HG02588 (cell line): Measurements from ENCODE around the gene CSPG4.
"Not testable (repeated sequence)": the region's sequence is repeated elsewhere in the genome, so short reads cannot be mapped to it uniquely, and the experiment has no call there.

ENCODE experiments used
- ATAC-seq: cut with Tn5 transposase; IDR thresholded peaks from one replicate; pipeline ENCODE4 v1.9.1; 2021; ENCODE audit warnings: mild to moderate bottlenecking, moderate library complexity; ENCODE audit not compliant: unreplicated experiment

CSPG4 gene

GRCh38 chr15:75712668-75713337 lies at the start of gene CSPG4:
Gene CSPG4, minus strand, starts transcription at chr15:75712848. Its CDS starts 93 bp downstream, at chr15:75712755.
- no peak for ATAC-seq

GRCh38 chr15:75762357-75762718 lies 49.7 kb upstream of the CSPG4 start:
- not testable (repeated sequence) for ATAC-seq

- ATAC-seq: no peak
Observed at GRCh38 chr15:75761446-75762356, 49.1 kb upstream of the CSPG4 start.

- ATAC-seq: no peak
Observed at GRCh38 chr15:75760704-75761435, 48.2 kb upstream of the CSPG4 start.

- ATAC-seq: not testable (repeated sequence)
Observed at GRCh38 chr15:75760131-75760520, 47.5 kb upstream of the CSPG4 start.

- no peak for ATAC-seq
Observed at GRCh38 chr15:75759416-75760130, 46.9 kb upstream of the CSPG4 start.

- peak; percentile 80 for ATAC-seq
Observed at GRCh38 chr15:75758071-75758872, 45.6 kb upstream of the CSPG4 start.

- ATAC-seq: not testable (repeated sequence)
Observed at GRCh38 chr15:75754871-75755270, 42.2 kb upstream of the CSPG4 start.

GRCh38 chr15:75753145-75753544 lies 40.5 kb upstream of the CSPG4 start:
- no peak for ATAC-seq

- no peak for ATAC-seq
Observed at GRCh38 chr15:75751891-75752290, 39.2 kb upstream of the CSPG4 start.

- no peak for ATAC-seq
Observed at GRCh38 chr15:75751116-75751875, 38.6 kb upstream of the CSPG4 start.

GRCh38 chr15:75750261-75751050 lies 37.8 kb upstream of the CSPG4 start:
- ATAC-seq: no peak

- ATAC-seq: no peak
Observed at GRCh38 chr15:75749820-75750219, 37.2 kb upstream of the CSPG4 start.

- ATAC-seq: not testable (repeated sequence)
Observed at GRCh38 chr15:75748882-75749281, 36.2 kb upstream of the CSPG4 start.

GRCh38 chr15:75747121-75747520 lies 34.5 kb upstream of the CSPG4 start:
- ATAC-seq: not testable (repeated sequence)

- no peak for ATAC-seq
Observed at GRCh38 chr15:75745305-75745704, 32.7 kb upstream of the CSPG4 start.

- ATAC-seq: not testable (repeated sequence)
Observed at GRCh38 chr15:75742346-75742745, 29.7 kb upstream of the CSPG4 start.

GRCh38 chr15:75739791-75740190 lies 27.1 kb upstream of the CSPG4 start:
- ATAC-seq: no peak
